ENCODE results near the gene CFD.
"Not testable (repeated sequence)": the region's sequence is repeated elsewhere in the genome, so short reads cannot be mapped to it uniquely, and the experiment has no call there.

CFD gene

GRCh38 chr19:890831-891230 lies 31.4 kb downstream of the CFD start:
- DNase-seq = no peak

GRCh38 chr19:891421-892200 lies 32.1 kb downstream of the CFD start:
- DNase-seq = not testable (repeated sequence)

GRCh38 chr19:892243-892893 lies 32.9 kb downstream of the CFD start:
- DNase-seq = peak; percentile 68

- DNase-seq = peak; percentile 91
These were observed 33.6 kb downstream of the CFD start, which contains the start of the genes MED16 and RNU6-9 for GRCh38 chr19:892894-893689. Gene MED16, minus strand, starts transcription at chr19:893187. Its CDS starts 2,056 bp downstream, at chr19:891131. Gene RNU6-9, plus strand, starts transcription at chr19:893484.

- no peak for DNase-seq
These were observed 37.0 kb downstream of the CFD start for GRCh38 chr19:896434-896833.

- no peak for DNase-seq
These were observed 37.5 kb downstream of the CFD start for GRCh38 chr19:896999-897398.

- DNase-seq = no peak
These were observed 38.1 kb downstream of the CFD start for GRCh38 chr19:897442-898039.

GRCh38 chr19:898663-899062 lies 39.2 kb downstream of the CFD start:
- no peak for DNase-seq

- DNase-seq = no peak
These were observed 40.0 kb downstream of the CFD start for GRCh38 chr19:899336-900042.

GRCh38 chr19:900043-900301 lies 40.5 kb downstream of the CFD start:
- no peak for DNase-seq

- DNase-seq = no peak
These were observed 41.0 kb downstream of the CFD start for GRCh38 chr19:900302-901111.

- DNase-seq = no peak
These were observed 42.0 kb downstream of the CFD start for GRCh38 chr19:901216-902092.

GRCh38 chr19:902093-902370 lies 42.6 kb downstream of the CFD start:
- DNase-seq = no peak

- no peak for DNase-seq
These were observed 43.2 kb downstream of the CFD start for GRCh38 chr19:902446-903226.

GRCh38 chr19:903266-903797 lies 43.9 kb downstream of the CFD start:
- no peak for DNase-seq

- no peak for DNase-seq
These were observed 45.1 kb downstream of the CFD start for GRCh38 chr19:904545-904944.

- no peak for DNase-seq
These were observed 47.0 kb downstream of the CFD start for GRCh38 chr19:906480-906879.

GRCh38 chr19:907183-907853 lies 47.9 kb downstream of the CFD start:
- no peak for DNase-seq

All from activated CD8-positive, alpha-beta memory T cell treated with anti-CD3 and anti-CD28 coated beads, Interleukin-2, amount 50 U/mL, for 48 hours (primary cell).